ENCODE results near the gene RPL38.

DNA sequence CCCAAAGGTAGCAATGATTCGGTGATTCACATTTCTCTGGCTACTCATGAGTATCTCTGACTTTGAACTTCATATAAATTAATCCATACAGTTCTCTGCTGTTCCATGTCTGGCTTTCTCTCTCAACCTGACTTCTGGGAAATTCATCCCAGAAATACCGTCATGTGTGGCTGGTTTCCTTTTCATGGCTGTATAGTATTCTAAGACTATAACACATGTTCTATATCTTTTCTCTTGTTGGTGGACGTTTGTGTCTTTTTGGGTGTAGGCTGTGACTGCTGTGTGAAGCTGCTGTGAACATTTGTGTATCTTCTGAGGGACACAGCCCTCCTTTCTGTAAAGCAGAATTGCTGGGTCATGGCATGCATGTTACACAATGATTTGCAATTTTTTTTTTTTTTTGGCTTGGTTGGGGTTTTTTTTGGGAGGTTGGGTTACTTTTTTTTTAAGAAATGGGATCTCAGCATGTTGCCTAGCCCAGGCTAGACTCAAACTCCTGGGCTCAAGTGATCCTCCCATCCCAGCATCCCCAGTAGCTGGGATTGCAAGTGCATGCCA, 16.2 kb downstream of the RPL38 start:
- TF ChIP-seq POLR2A (IDR thresholded peaks at IDR 0.05), result no peak
- TF ChIP-seq, protein P1, sequence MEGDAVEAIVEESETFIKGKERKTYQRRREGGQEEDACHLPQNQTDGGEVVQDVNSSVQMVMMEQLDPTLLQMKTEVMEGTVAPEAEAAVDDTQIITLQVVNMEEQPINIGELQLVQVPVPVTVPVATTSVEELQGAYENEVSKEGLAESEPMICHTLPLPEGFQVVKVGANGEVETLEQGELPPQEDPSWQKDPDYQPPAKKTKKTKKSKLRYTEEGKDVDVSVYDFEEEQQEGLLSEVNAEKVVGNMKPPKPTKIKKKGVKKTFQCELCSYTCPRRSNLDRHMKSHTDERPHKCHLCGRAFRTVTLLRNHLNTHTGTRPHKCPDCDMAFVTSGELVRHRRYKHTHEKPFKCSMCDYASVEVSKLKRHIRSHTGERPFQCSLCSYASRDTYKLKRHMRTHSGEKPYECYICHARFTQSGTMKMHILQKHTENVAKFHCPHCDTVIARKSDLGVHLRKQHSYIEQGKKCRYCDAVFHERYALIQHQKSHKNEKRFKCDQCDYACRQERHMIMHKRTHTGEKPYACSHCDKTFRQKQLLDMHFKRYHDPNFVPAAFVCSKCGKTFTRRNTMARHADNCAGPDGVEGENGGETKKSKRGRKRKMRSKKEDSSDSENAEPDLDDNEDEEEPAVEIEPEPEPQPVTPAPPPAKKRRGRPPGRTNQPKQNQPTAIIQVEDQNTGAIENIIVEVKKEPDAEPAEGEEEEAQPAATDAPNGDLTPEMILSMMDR (IDR thresholded peaks at IDR 0.05), result no peak

Measured in prostate gland (tissue), 2 donors.